ENCODE data around the gene CXCL14. TPM values are rescaled to one million over a fixed set of nuclear protein-coding genes. Genes with fewer than 3 reads are reported as not detected.

Gene CXCL14
- polyA plus RNA-seq, 3 donors, result 0.07 to 0.12 TPM; not detected in 1

- Histone ChIP-seq H3K79me2 (ENCODE audit: insufficient read depth, low read length) (no peaks in the 10 kb centered on the region), H2AFZ (ENCODE audit: insufficient read depth, low read depth, low read length, poor library complexity, severe bottlenecking) (no peak overlapping the region), H3K4me1 (ENCODE audit: control insufficient read depth in 1 of 2, insufficient read depth in 2 of 2, low read length in 2 of 2) (no peaks in the 10 kb centered on the region), H3K36me3 (replicated peaks in 1 of 2; ENCODE audit: control insufficient read depth in 1 of 2, insufficient read depth in 2 of 2, low read length in 2 of 2) (no peaks in the 10 kb centered on the region), H3K27me3 (ENCODE audit: control insufficient read depth in 2 of 2, insufficient read depth in 2 of 2, low read length in 2 of 2) (peaks cover 0 to 5% of the 10 kb centered on the region in 2 donors), H4K20me1 (ENCODE audit: insufficient read depth, low read length) (no peaks in the 10 kb centered on the region), H3K9me3 (replicated peaks in 1 of 2; ENCODE audit: control insufficient read depth in 1 of 2, insufficient read depth in 1 of 2, low read length in 2 of 2) (no peaks in the 10 kb centered on the region), H3K27ac (ENCODE audit: low read depth in 1 of 2, low read length in 2 of 2) (no peak overlapping the region), H3K4me3 (replicated peaks in 1 of 3; ENCODE audit: low read depth in 2 of 3, low read length in 3 of 3) (no peak overlapping the region), H3K4me2 (replicated peaks; ENCODE audit: extremely low read depth, low read length, poor library complexity, severe bottlenecking) (no peak overlapping the region), H3K9ac (ENCODE audit: insufficient read depth, low read length, poor library complexity, severe bottlenecking) (no peak overlapping the region)
- H3K9me3 Mint-ChIP-seq, result peaks cover 0 to 2% (median 0%) of the 10 kb centered on the region in 7 donors
- TF ChIP-seq CTCF (IDR thresholded peaks at IDR 0.05), result no peak
- WGBS (ENCODE audit: insufficient coverage), result 100% methylated on average over 1 of the region's 2 CpGs
- no peak overlapping the region for H3K27ac Mint-ChIP-seq
- H3K4me1 Mint-ChIP-seq, result peaks cover 2% of the 10 kb centered on the region
- peaks cover 6 to 8% (median 8%) of the 10 kb centered on the region in 3 donors for H3K27me3 Mint-ChIP-seq (ENCODE audit: low read depth in 3 of 3)
- intact Hi-C loops (cut with micrococcal nuclease), result no loop called here
- H3K36me3 Mint-ChIP-seq, result no peaks in the 10 kb centered on the region
- no peak overlapping the region for H3K4me3 Mint-ChIP-seq
- no peak for DNase-seq
These were observed 26.4 kb upstream of the CXCL14 start for GRCh38 chr5:135605221-135605620.

- no peak for TF ChIP-seq CTCF (IDR thresholded peaks at IDR 0.05)
- Mint-ChIP-seq H3K27ac (no peak overlapping the region), H3K9me3 (peaks cover 0 to 2% (median 0%) of the 10 kb centered on the region in 7 donors), H3K4me1 (peaks cover 2% of the 10 kb centered on the region), H3K27me3 (ENCODE audit: low read depth in 3 of 3) (peaks cover 5 to 9% (median 8%) of the 10 kb centered on the region in 3 donors), H3K36me3 (no peaks in the 10 kb centered on the region), H3K4me3 (no peak overlapping the region)
- Histone ChIP-seq H2AFZ (ENCODE audit: insufficient read depth, low read depth, low read length, poor library complexity, severe bottlenecking) (no peak overlapping the region), H3K27me3 (ENCODE audit: control insufficient read depth in 2 of 2, insufficient read depth in 2 of 2, low read length in 2 of 2) (peaks cover 0 to 5% of the 10 kb centered on the region in 2 donors), H3K4me3 (replicated peaks in 1 of 3; ENCODE audit: low read depth in 2 of 3, low read length in 3 of 3) (no peak overlapping the region), H3K4me2 (replicated peaks; ENCODE audit: extremely low read depth, low read length, poor library complexity, severe bottlenecking) (no peak overlapping the region), H3K36me3 (replicated peaks in 1 of 2; ENCODE audit: control insufficient read depth in 1 of 2, insufficient read depth in 2 of 2, low read length in 2 of 2) (no peaks in the 10 kb centered on the region), H3K4me1 (ENCODE audit: control insufficient read depth in 1 of 2, insufficient read depth in 2 of 2, low read length in 2 of 2) (no peaks in the 10 kb centered on the region), H4K20me1 (ENCODE audit: insufficient read depth, low read length) (no peaks in the 10 kb centered on the region), H3K79me2 (ENCODE audit: insufficient read depth, low read length) (no peaks in the 10 kb centered on the region), H3K9me3 (replicated peaks in 1 of 2; ENCODE audit: control insufficient read depth in 1 of 2, insufficient read depth in 1 of 2, low read length in 2 of 2) (no peaks in the 10 kb centered on the region), H3K9ac (ENCODE audit: insufficient read depth, low read length, poor library complexity, severe bottlenecking) (no peak overlapping the region), H3K27ac (ENCODE audit: low read depth in 1 of 2, low read length in 2 of 2) (no peak overlapping the region)
- DNase-seq, result no peak
- intact Hi-C loops (cut with micrococcal nuclease), result no loop called here
- 100% methylated on average over 1 of the region's 7 CpGs for WGBS (ENCODE audit: insufficient coverage)
These were observed 25.3 kb upstream of the CXCL14 start for GRCh38 chr5:135604056-135604455.

Measured in CD14-positive monocyte (primary cell).